ENCODE data around the gene KDM4E. TPM values are rescaled to one million over a fixed set of nuclear protein-coding genes. Genes with fewer than 3 reads are reported as not detected.
"Not testable (repeated sequence)": the region's sequence is repeated elsewhere in the genome, so short reads cannot be mapped to it uniquely, and the experiment has no call there.

KDM4E gene
- total RNA-seq, 2 donors from 2014 or later: not detected

- Mint-ChIP-seq H3K27me3 (peaks cover 9% of the 10 kb centered on the region), H3K4me1 (no peaks in the 10 kb centered on the region), H3K27ac (no peak overlapping the region)
Measured at GRCh38 chr11:95028357-95028756, 3.3 kb downstream of the KDM4E start.

GRCh38 chr11:95033051-95033450, 8.0 kb downstream of the KDM4E start:
- Mint-ChIP-seq H3K4me3 (no peak overlapping the region), H3K27me3 (peaks cover 25% of the 10 kb centered on the region)

More at GRCh38 chr11:95028357-95028756, 3.3 kb downstream of the KDM4E start:
- ATAC-seq: no peak
- Mint-ChIP-seq H3K4me3 (no peak overlapping the region), H3K36me3 (ENCODE audit: low read depth) (no peaks in the 10 kb centered on the region)
- DNase-seq: no peak
- H3K9me3 ChIP-seq (ENCODE audit: control insufficient read depth, low read length, poor library complexity, severe bottlenecking): no peaks in the 10 kb centered on the region

GRCh38 chr11:95035316-95035715, 10.3 kb downstream of the KDM4E start:
- no peak overlapping the region for H3K4me3 Mint-ChIP-seq
- H3K36me3 Mint-ChIP-seq (ENCODE audit: low read depth): peaks cover 2% of the 10 kb centered on the region
- H3K9me3 ChIP-seq (ENCODE audit: control insufficient read depth, low read length, poor library complexity, severe bottlenecking): no peaks in the 10 kb centered on the region
- no peak overlapping the region for H3K27ac Mint-ChIP-seq
- ATAC-seq: no peak
- H3K27me3 Mint-ChIP-seq: peaks cover 42% of the 10 kb centered on the region
- no peaks in the 10 kb centered on the region for H3K4me1 Mint-ChIP-seq
- DNase-seq: no peak

More at GRCh38 chr11:95033051-95033450, 8.0 kb downstream of the KDM4E start:
- no peaks in the 10 kb centered on the region for H3K9me3 ChIP-seq (ENCODE audit: control insufficient read depth, low read length, poor library complexity, severe bottlenecking)
- DNase-seq: no peak
- no peaks in the 10 kb centered on the region for H3K4me1 Mint-ChIP-seq
- no peak for ATAC-seq
- no peaks in the 10 kb centered on the region for H3K36me3 Mint-ChIP-seq (ENCODE audit: low read depth)
- no peak overlapping the region for H3K27ac Mint-ChIP-seq

GRCh38 chr11:95037356-95038035, 12.4 kb downstream of the KDM4E start:
- not testable (repeated sequence) for H3K36me3 Mint-ChIP-seq (ENCODE audit: low read depth); DNase-seq; H3K27ac Mint-ChIP-seq; H3K9me3 ChIP-seq (ENCODE audit: control insufficient read depth, low read length, poor library complexity, severe bottlenecking); H3K4me1 Mint-ChIP-seq
- peak; percentile 50 for ATAC-seq
- H3K4me3 Mint-ChIP-seq: peak overlapping the region; percentile 7
- peaks cover 54% of the 10 kb centered on the region for H3K27me3 Mint-ChIP-seq

GRCh38 chr11:95042239-95042638, 17.2 kb downstream of the KDM4E start:
- peaks cover 4% of the 10 kb centered on the region for H3K36me3 Mint-ChIP-seq (ENCODE audit: low read depth)
- H3K27me3 Mint-ChIP-seq: peaks cover 77% of the 10 kb centered on the region
- no peak overlapping the region for H3K27ac Mint-ChIP-seq
- no peak for DNase-seq
- no peaks in the 10 kb centered on the region for H3K9me3 ChIP-seq (ENCODE audit: control insufficient read depth, low read length, poor library complexity, severe bottlenecking)
- peaks cover 6% of the 10 kb centered on the region for H3K4me1 Mint-ChIP-seq
- H3K4me3 Mint-ChIP-seq: no peak overlapping the region
- ATAC-seq: no peak

DNA sequence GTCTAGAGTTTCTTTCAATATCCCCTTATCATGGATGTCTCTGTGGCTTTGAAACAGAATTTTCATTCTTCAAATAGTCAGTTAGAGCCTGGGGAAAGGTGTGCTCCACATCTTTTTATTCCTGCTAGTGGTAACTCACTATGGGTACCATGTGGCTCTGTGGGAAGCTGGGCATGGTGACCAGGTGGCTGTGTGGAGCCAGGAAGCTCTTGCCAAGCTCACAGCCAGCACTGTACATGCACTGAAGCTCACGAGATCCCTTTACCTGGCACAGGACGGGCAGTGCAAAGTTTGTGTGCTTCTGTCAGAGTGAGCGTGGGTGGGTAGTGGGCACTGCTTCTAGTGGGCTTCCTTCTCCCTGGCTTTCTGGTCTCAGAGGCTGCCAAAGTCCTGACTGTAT, 17.8 kb downstream of the KDM4E start:
- H3K9me3 ChIP-seq (ENCODE audit: control insufficient read depth, low read length, poor library complexity, severe bottlenecking): no peaks in the 10 kb centered on the region
- Mint-ChIP-seq H3K36me3 (ENCODE audit: low read depth) (peaks cover 4% of the 10 kb centered on the region), H3K27me3 (peaks cover 77% of the 10 kb centered on the region), H3K27ac (no peak overlapping the region), H3K4me1 (peaks cover 6% of the 10 kb centered on the region), H3K4me3 (no peak overlapping the region)
- no peak for DNase-seq
- ATAC-seq: no peak

- Mint-ChIP-seq H3K36me3 (ENCODE audit: low read depth) (peaks cover 2% of the 10 kb centered on the region), H3K27ac (no peak overlapping the region), H3K4me3 (no peak overlapping the region), H3K4me1 (peaks cover 6% of the 10 kb centered on the region), H3K27me3 (peaks cover 77% of the 10 kb centered on the region)
- no peaks in the 10 kb centered on the region for H3K9me3 ChIP-seq (ENCODE audit: control insufficient read depth, low read length, poor library complexity, severe bottlenecking)
- DNase-seq: no peak
- no peak for ATAC-seq
Measured at GRCh38 chr11:95044010-95044409, 19.0 kb downstream of the KDM4E start.

DNA sequence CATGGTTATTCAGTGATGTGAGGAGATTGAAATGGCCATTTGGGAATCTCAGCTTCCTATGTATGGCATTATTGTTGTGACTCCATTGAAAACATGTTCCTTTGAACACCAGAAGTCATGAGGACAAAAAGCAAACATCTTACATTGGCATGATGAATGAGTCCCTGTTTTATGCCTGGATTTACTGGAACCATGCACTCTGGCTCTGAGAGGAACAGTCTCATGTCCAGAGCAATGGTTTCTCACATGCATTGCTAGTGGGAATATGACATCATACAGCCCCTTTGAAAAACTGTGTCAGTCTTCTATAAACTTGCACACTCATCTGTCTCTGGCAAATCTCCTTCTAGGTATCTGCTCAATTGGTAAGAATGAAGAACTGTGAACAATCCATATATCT, 20.8 kb downstream of the KDM4E start:
- Mint-ChIP-seq H3K4me3 (no peak overlapping the region), H3K27me3 (peaks cover 76% of the 10 kb centered on the region)

DNA sequence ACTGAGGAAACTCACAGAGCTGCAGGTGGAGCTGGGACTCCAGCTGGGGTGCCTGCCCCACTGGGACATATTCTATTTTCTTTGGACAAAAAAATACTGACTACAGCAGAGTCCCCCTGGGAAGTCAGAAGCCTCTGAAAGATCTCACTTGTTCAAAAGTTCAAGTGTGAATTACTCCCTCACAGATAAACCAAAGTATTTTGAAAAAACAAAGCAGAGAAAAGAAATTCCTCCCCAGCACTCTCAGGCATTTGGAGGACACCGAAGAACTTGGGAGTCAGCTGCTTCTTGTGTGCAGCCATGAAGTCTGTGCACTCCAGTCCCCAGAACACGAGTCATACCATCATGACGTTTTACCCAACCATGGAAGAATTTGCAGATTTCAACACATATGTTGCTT, 24.1 kb downstream of the KDM4E start, which contains the start of gene KDM4F:
Gene KDM4F, plus strand, starts transcription at position 301 of the 400 bp plus-strand sequence.
- not testable (repeated sequence) for H3K27ac Mint-ChIP-seq; H3K4me3 Mint-ChIP-seq; H3K36me3 Mint-ChIP-seq (ENCODE audit: low read depth); H3K9me3 ChIP-seq (ENCODE audit: control insufficient read depth, low read length, poor library complexity, severe bottlenecking); DNase-seq; ATAC-seq; H3K4me1 Mint-ChIP-seq
- peaks cover 72% of the 10 kb centered on the region for H3K27me3 Mint-ChIP-seq

More for the DNA sequence above, 20.8 kb downstream of the KDM4E start:
- no peaks in the 10 kb centered on the region for H3K9me3 ChIP-seq (ENCODE audit: control insufficient read depth, low read length, poor library complexity, severe bottlenecking)
- Mint-ChIP-seq H3K4me1 (peaks cover 6% of the 10 kb centered on the region), H3K36me3 (ENCODE audit: low read depth) (peaks cover 2% of the 10 kb centered on the region), H3K27ac (no peak overlapping the region)
- no peak for DNase-seq
- no peak for ATAC-seq

- no peak overlapping the region for H3K4me3 Mint-ChIP-seq
- H3K4me1 Mint-ChIP-seq: no peaks in the 10 kb centered on the region
- no peak for ATAC-seq
- H3K27me3 Mint-ChIP-seq: peaks cover 67% of the 10 kb centered on the region
- DNase-seq: no peak
- no peak overlapping the region for H3K27ac Mint-ChIP-seq
- H3K36me3 Mint-ChIP-seq (ENCODE audit: low read depth): peaks cover 4% of the 10 kb centered on the region
- H3K9me3 ChIP-seq (ENCODE audit: control insufficient read depth, low read length, poor library complexity, severe bottlenecking): no peaks in the 10 kb centered on the region
Measured at GRCh38 chr11:95050595-95051202, 25.6 kb downstream of the KDM4E start.

- H3K36me3 Mint-ChIP-seq (ENCODE audit: low read depth): peaks cover 4% of the 10 kb centered on the region
- DNase-seq (no peak), ATAC-seq (no peak)
- H3K27me3 Mint-ChIP-seq: peaks cover 61% of the 10 kb centered on the region
- no peaks in the 10 kb centered on the region for H3K9me3 ChIP-seq (ENCODE audit: control insufficient read depth, low read length, poor library complexity, severe bottlenecking)
- H3K27ac Mint-ChIP-seq: no peak overlapping the region
- H3K4me1 Mint-ChIP-seq: no peaks in the 10 kb centered on the region
- no peak overlapping the region for H3K4me3 Mint-ChIP-seq
Measured at GRCh38 chr11:95054356-95054755, 29.3 kb downstream of the KDM4E start.

- Mint-ChIP-seq H3K27me3 (peaks cover 58% of the 10 kb centered on the region), H3K36me3 (ENCODE audit: low read depth) (peaks cover 4% of the 10 kb centered on the region), H3K4me1 (no peaks in the 10 kb centered on the region), H3K27ac (no peak overlapping the region), H3K4me3 (no peak overlapping the region)
- DNase-seq (no peak), ATAC-seq (no peak)
- H3K9me3 ChIP-seq (ENCODE audit: control insufficient read depth, low read length, poor library complexity, severe bottlenecking): no peaks in the 10 kb centered on the region
Measured at GRCh38 chr11:95055283-95055897, 30.3 kb downstream of the KDM4E start.

DNA sequence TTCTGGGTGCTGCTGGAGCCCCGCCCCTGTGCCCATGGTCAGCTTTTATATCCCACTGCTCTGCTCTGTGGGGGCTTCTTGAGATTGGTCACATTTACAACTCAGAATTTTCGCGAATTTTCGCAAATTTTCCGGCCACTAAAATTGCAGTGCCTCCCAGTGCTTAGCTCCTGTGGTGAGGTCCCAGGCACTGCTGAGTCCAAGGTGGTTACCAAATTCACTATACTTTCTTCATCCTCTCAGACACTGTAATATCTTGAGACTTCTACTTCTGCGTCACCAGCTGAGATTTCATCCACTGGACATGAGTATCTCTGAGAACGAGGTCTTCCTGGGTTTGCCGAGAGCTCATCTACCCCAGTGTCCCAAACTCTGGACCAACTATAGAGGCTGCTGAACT, 32.9 kb downstream of the KDM4E start:
- no peak for ATAC-seq
- Mint-ChIP-seq H3K4me3 (no peak overlapping the region), H3K4me1 (no peaks in the 10 kb centered on the region), H3K27me3 (peaks cover 61% of the 10 kb centered on the region), H3K36me3 (ENCODE audit: low read depth) (peaks cover under 1% of the 10 kb centered on the region), H3K27ac (no peak overlapping the region)
- no peaks in the 10 kb centered on the region for H3K9me3 ChIP-seq (ENCODE audit: control insufficient read depth, low read length, poor library complexity, severe bottlenecking)
- no peak for DNase-seq
